C4-2B (cell line): ENCODE data around the gene TJP3.

Experiments used
- H3K27ac ChIP-seq: fragments of 450-650 bp; 2 replicates; pipeline ENCODE4 v1.5.1; 2017
- CTCF ChIP-seq: fragments of 450-650 bp; conservative IDR thresholded peaks from 2 replicates; pipeline ENCODE4 v1.5.1; 2017; ENCODE audit warnings: mild to moderate bottlenecking
- ZFX ChIP-seq: fragments of 450-650 bp; IDR thresholded peaks from 2 replicates; pipeline ENCODE4 v1.6.1; 2017

TJP3 gene

DNA sequence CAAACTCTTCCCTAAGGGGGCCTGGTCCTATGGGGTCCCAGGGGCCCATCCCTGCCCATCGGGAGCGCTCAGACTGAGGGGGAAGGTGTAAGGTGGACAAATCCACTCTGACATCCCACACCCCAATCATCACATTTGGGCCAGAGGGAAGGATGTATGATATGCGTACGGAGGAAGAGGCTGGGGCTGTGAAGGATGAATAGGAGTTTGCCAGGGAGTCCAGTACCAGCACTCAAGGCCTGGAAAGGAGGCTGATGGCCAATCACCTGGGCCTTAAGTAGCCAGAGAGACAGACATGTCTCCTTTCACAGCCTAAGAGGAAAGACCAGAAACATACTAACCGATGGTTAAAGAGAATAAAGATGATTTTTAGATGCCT lies 14.9 kb downstream of the TJP3 start:
- no peak for TF ChIP-seq CTCF
- TF ChIP-seq ZFX, result no peak
- H3K27ac ChIP-seq, result no peak overlapping the region

GRCh38 chr19:3723883-3724282 lies 15.7 kb downstream of the TJP3 start:
- no peak for TF ChIP-seq ZFX
- TF ChIP-seq CTCF, result no peak
- H3K27ac ChIP-seq, result no peak overlapping the region

DNA sequence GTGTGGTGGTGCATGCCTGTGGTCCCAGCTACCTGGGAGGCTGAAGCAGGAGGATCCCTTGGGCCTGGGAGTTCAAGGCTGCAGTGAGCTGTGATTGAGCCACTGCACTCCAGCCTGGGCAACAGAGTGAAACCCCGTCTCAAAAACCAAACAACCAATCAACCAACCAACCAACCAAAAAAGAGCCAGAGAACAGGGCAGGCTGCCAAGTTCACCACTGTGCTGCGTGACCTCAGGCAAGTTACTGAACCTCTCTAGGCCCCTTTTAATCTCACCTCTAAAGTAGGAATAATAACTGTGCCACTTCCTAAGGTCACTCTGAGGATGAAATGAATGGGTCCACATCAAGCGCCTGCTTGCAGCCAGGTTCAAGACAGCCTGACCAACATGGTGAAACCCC lies 16.9 kb downstream of the TJP3 start:
- TF ChIP-seq ZFX (no peak), CTCF (no peak)
- no peak overlapping the region for H3K27ac ChIP-seq

DNA sequence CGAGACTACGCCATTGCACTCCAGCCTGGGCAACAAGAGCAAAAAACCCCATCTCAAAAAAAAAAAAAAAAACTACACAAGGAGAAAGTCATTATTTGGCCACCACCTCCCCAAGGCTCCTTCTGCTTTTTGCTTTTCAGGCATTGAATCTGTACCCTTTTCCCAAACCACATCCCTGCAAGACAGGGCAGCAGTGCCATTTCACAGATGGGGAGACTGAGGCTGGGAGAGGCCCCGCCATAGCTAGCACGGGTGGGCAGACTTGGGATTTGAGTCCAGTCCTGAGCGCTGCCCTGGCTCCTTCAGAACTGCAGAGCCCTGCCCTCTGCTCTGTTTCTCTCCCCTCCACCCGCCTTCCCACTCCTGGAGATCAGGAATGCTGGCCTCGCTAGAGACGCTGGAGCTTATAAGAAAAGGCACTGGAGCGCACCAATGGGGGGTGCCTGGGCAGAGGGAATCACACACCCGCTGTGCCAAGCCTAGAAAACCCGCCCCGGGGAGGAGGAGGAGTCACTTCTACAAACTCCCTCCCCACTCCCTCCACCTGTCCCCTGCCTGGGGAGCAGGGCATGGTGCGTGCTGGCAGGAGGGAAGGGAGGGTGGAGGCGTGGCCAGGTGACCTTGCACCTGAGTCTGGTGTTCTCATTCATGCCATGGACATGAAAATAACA lies 17.6 kb downstream of the TJP3 start:
- no peak overlapping the region for H3K27ac ChIP-seq
- TF ChIP-seq ZFX, result no peak
- TF ChIP-seq CTCF, result no peak

- TF ChIP-seq CTCF (no peak), ZFX (no peak)
- H3K27ac ChIP-seq, result no peak overlapping the region
Measured at GRCh38 chr19:3730457-3730958, 22.3 kb downstream of the TJP3 start.

- TF ChIP-seq CTCF (no peak), ZFX (no peak)
Measured at GRCh38 chr19:3732108-3732507, 23.9 kb downstream of the TJP3 start.

DNA sequence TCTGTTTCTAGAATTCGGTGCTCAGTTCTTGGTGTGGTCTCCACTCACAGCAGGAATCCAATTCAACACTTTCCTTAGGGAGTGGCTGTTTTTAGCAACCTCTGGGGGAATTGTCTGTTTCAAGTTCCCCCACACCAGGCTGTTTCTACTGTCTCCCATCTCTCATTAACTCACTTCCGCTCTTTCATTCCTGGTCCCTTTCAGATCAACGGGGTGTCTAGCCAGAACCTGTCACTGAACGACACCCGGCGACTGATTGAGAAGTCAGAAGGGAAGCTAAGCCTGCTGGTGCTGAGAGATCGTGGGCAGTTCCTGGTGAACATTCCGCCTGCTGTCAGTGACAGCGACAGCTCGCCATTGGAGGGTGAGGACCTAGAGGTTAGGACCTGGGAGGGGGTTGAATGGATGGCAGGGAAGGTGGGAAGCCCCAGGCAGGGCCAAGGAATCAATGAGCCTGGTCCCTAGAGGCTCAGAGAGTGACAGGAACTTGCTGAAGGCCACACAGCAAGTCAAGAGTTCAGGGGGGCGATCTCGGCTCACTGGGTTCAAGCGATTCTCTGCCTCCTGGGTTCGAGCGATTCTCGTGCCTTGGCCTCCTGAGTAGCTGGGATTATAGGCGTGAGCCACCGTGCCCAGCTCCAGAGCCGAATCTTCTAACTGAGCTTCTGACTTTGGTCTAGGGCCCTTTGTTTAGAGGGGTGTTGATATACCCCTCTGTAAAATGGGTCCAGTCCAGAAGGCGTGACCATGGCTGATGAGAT lies 25.5 kb downstream of the TJP3 start:
- no peak for TF ChIP-seq CTCF
- TF ChIP-seq ZFX, result no peak
- H3K27ac ChIP-seq, result no peak overlapping the region

More at GRCh38 chr19:3732108-3732507, 23.9 kb downstream of the TJP3 start:
- H3K27ac ChIP-seq, result no peak overlapping the region
